K562 (cell line): ENCODE measurements around the gene CD74. TPM values are rescaled to one million over a fixed set of nuclear protein-coding genes. Genes with fewer than 3 reads are reported as not detected.

Source experiments
- CREM ChIP-seq: IDR thresholded peaks from 2 replicates; pipeline ENCODE4 v1.6.1; 2014; ENCODE audit warnings: antibody characterized with exemption, low read depth
- CXXC5 ChIP-seq: fragments of 250-450 bp; sonication (Bioruptor Pico); IDR thresholded peaks from 2 replicates; pipeline ENCODE4 v1.8.0; 2022; ENCODE audit warnings: inconsistent platforms, mild to moderate bottlenecking, moderate library complexity
- ESRRA ChIP-seq: fragments of 450-650 bp; IDR thresholded peaks from 2 replicates; pipeline ENCODE4 v1.6.1; 2014; ENCODE audit warnings: low read depth, mild to moderate bottlenecking, moderate library complexity, borderline replicate concordance
- FOXP1 ChIP-seq: sonication (generic); formaldehyde crosslinking; IDR thresholded peaks from 2 replicates; pipeline ENCODE4 v1.8.0; 2022; ENCODE audit warnings: mild to moderate bottlenecking, missing genetic modification reagents
- HSF4 ChIP-seq: fragments of 250-450 bp; sonication (Bioruptor Pico); IDR thresholded peaks from 2 replicates; pipeline ENCODE4 v2.1.2; 2022; ENCODE audit warnings: mild to moderate bottlenecking, moderate library complexity, borderline replicate concordance
- PYGO2 ChIP-seq: fragments of 450-650 bp; IDR thresholded peaks from 2 replicates; pipeline ENCODE4 v1.6.1; 2016; ENCODE audit warnings: mild to moderate bottlenecking, missing genetic modification characterization, moderate library complexity, missing compliant biosample characterization
- SMAD4 ChIP-seq: fragments of 250-450 bp; sonication (Bioruptor Pico); conservative IDR thresholded peaks from 2 replicates; pipeline ENCODE4 v1.8.0; 2021; ENCODE audit warnings: inconsistent platforms, mild to moderate bottlenecking, moderate library complexity
- ZNF583 ChIP-seq: fragments of 250-450 bp; sonication (Bioruptor Pico); IDR thresholded peaks from 2 replicates; pipeline ENCODE4 v1.4.0; 2020
- polyA plus RNA-seq, 8 experiments: library from polyadenylated mRNA; depleted of rRNA in 4 of 8; stranded (reverse) in 5 of 8; unstranded in 3 of 8; fragments of >200 nt; fragmentation: Nextera tagmentation in 2 of 8; fragmentation: Illumina TruSeq in 1 of 8; extraction: Ambion mirVana in 2 of 8; extraction: Trizol in 1 of 8; gene quantifications; 2 replicates each; pipeline versions ENCODE4 v1.2.1 to v1.2.3, GENCODE V29; 2011 to 2014; ENCODE audit warnings: inconsistent platforms in 1 of 8, missing spikeins in 1 of 8
- total RNA-seq, 7 experiments: library from RNA; depleted of rRNA in 6 of 7; stranded (reverse); fragments of >200 nt in 6 of 7; fragmentation: Illumina TruSeq in 2 of 7; extraction: Trizol in 2 of 7; gene quantifications; 2 replicates each; pipeline versions ENCODE4 v1.2.1 to v1.2.3, GENCODE V29; 2011 to 2021; ENCODE audit warnings: low replicate concordance in 1 of 7
- TF ChIP-seq, protein P1 (sequence below): fragments of 450-650 bp; IDR thresholded peaks from 2 replicates; pipeline ENCODE4 v1.6.1; 2017; ENCODE audit warnings: antibody characterized with exemption
- TF ChIP-seq, protein P2 (sequence below): fragments of 450-650 bp; formaldehyde crosslinking; IDR thresholded peaks from 2 replicates; pipeline ENCODE4 v1.4.0; 2020; ENCODE audit warnings: mild to moderate bottlenecking, mixed read lengths
- TF ChIP-seq, protein P3 (sequence below): fragments of 450-650 bp; conservative IDR thresholded peaks from 2 replicates; pipeline ENCODE4 v1.6.1; 2016; ENCODE audit warnings: missing genetic modification characterization, low read depth, mild to moderate bottlenecking, control low read depth, missing compliant biosample characterization
- TF ChIP-seq, protein P4 (sequence below): fragments of 450-650 bp; IDR thresholded peaks from 2 replicates; pipeline ENCODE4 v1.6.1; 2018; ENCODE audit not compliant: partially characterized antibody
- TF ChIP-seq, protein P5 (sequence below): fragments of 250-450 bp; sonication (Bioruptor Pico); IDR thresholded peaks from 2 replicates; pipeline ENCODE4 v1.8.0; 2022; ENCODE audit warnings: moderate library complexity, mild to moderate bottlenecking, inconsistent platforms

Gene CD74
- total and polyA plus RNA-seq, 9 of the 15 experiments (the other 6 are each of a cell fraction or from before 2014, with no cell fraction given), result 0.07 to 4.8 (median 0.32) TPM

DNA sequence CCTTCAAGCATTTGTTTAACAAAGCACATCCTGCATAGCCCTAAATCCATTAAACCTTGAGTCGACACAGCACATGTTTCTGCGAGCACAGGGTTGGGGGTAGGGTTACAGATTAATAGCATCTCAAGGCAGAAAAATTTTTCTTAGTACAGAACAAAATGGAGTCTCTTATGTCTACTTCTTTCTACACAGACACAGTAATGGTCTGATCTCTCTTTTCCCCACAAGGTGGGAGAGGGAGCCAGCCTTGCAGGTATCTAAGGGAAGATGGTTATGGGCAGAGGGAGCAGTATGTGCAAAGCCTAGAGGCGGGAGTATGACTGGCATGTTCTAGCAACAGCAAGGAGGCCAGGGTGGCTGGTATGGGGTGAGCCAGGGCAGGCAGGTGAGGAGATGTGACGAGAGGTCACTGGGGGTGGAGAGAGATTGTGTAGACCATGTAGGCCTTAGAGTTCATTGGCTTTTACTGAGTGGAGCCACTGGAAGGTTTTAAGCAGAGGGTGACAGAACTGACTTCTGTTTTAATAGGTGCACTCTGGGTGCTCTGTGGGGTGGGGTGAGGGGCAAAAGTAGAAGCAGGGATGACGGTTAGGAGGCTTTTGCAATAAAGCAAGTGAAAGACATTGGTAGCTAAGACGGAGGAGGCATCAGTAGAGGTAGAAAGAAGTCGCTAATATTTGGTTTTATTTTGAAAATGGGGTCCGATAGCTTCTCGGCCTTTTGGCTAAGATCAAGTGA is 42.0 kb upstream of the CD74 start (continued):
- TF ChIP-seq, protein P1, sequence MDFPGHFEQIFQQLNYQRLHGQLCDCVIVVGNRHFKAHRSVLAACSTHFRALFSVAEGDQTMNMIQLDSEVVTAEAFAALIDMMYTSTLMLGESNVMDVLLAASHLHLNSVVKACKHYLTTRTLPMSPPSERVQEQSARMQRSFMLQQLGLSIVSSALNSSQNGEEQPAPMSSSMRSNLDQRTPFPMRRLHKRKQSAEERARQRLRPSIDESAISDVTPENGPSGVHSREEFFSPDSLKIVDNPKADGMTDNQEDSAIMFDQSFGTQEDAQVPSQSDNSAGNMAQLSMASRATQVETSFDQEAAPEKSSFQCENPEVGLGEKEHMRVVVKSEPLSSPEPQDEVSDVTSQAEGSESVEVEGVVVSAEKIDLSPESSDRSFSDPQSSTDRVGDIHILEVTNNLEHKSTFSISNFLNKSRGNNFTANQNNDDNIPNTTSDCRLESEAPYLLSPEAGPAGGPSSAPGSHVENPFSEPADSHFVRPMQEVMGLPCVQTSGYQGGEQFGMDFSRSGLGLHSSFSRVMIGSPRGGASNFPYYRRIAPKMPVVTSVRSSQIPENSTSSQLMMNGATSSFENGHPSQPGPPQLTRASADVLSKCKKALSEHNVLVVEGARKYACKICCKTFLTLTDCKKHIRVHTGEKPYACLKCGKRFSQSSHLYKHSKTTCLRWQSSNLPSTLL, result no peak
- TF ChIP-seq, protein P2, sequence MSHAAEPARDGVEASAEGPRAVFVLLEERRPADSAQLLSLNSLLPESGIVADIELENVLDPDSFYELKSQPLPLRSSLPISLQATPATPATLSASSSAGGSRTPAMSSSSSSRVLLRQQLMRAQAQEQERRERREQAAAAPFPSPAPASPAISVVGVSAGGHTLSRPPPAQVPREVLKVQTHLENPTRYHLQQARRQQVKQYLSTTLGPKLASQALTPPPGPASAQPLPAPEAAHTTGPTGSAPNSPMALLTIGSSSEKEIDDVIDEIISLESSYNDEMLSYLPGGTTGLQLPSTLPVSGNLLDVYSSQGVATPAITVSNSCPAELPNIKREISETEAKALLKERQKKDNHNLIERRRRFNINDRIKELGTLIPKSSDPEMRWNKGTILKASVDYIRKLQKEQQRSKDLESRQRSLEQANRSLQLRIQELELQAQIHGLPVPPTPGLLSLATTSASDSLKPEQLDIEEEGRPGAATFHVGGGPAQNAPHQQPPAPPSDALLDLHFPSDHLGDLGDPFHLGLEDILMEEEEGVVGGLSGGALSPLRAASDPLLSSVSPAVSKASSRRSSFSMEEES (CRISPR knock-in tag), result no peak
- TF ChIP-seq ESRRA (no peak), ZNF583 (CRISPR knock-in tag) (0 out of 2 replicates have a peak, but pooled peaks have one; percentile 68), CXXC5 (CRISPR knock-in tag) (peak; percentile 30; the same call in 1 of the 2 replicates), FOXP1 (CRISPR knock-in tag) (no peak), CREM (no peak), HSF4 (CRISPR knock-in tag) (0 out of 2 replicates have a peak, but pooled peaks have one; percentile 34), SMAD4 (CRISPR knock-in tag) (peak; percentile 45; the same call in 1 of the 2 replicates), PYGO2 (tag) (peak; percentile 36; the same call in 1 of the 2 replicates)
- TF ChIP-seq, protein P3, sequence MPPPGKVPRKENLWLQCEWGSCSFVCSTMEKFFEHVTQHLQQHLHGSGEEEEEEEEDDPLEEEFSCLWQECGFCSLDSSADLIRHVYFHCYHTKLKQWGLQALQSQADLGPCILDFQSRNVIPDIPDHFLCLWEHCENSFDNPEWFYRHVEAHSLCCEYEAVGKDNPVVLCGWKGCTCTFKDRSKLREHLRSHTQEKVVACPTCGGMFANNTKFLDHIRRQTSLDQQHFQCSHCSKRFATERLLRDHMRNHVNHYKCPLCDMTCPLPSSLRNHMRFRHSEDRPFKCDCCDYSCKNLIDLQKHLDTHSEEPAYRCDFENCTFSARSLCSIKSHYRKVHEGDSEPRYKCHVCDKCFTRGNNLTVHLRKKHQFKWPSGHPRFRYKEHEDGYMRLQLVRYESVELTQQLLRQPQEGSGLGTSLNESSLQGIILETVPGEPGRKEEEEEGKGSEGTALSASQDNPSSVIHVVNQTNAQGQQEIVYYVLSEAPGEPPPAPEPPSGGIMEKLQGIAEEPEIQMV (tag), result peak; percentile 53; the same call in 1 of the 2 replicates
- TF ChIP-seq, protein P4, sequence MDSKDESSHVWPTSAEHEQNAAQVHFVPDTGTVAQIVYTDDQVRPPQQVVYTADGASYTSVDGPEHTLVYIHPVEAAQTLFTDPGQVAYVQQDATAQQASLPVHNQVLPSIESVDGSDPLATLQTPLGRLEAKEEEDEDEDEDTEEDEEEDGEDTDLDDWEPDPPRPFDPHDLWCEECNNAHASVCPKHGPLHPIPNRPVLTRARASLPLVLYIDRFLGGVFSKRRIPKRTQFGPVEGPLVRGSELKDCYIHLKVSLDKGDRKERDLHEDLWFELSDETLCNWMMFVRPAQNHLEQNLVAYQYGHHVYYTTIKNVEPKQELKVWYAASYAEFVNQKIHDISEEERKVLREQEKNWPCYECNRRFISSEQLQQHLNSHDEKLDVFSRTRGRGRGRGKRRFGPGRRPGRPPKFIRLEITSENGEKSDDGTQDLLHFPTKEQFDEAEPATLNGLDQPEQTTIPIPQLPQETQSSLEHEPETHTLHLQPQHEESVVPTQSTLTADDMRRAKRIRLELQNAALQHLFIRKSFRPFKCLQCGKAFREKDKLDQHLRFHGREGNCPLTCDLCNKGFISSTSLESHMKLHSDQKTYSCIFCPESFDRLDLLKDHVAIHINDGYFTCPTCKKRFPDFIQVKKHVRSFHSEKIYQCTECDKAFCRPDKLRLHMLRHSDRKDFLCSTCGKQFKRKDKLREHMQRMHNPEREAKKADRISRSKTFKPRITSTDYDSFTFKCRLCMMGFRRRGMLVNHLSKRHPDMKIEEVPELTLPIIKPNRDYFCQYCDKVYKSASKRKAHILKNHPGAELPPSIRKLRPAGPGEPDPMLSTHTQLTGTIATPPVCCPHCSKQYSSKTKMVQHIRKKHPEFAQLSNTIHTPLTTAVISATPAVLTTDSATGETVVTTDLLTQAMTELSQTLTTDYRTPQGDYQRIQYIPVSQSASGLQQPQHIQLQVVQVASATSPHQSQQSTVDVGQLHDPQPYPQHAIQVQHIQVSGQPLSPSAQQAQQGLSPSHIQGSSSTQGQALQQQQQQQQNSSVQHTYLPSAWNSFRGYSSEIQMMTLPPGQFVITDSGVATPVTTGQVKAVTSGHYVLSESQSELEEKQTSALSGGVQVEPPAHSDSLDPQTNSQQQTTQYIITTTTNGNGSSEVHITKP, result no peak
- TF ChIP-seq, protein P5, sequence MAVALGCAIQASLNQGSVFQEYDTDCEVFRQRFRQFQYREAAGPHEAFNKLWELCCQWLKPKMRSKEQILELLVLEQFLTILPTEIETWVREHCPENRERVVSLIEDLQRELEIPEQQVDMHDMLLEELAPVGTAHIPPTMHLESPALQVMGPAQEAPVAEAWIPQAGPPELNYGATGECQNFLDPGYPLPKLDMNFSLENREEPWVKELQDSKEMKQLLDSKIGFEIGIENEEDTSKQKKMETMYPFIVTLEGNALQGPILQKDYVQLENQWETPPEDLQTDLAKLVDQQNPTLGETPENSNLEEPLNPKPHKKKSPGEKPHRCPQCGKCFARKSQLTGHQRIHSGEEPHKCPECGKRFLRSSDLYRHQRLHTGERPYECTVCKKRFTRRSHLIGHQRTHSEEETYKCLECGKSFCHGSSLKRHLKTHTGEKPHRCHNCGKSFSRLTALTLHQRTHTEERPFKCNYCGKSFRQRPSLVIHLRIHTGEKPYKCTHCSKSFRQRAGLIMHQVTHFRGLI (CRISPR knock-in tag), result no peak
